ENCODE results near the gene MRPL52.
"Not testable (repeated sequence)": the region's sequence is repeated elsewhere in the genome, so short reads cannot be mapped to it uniquely, and the experiment has no call there.

MRPL52 gene

DNA sequence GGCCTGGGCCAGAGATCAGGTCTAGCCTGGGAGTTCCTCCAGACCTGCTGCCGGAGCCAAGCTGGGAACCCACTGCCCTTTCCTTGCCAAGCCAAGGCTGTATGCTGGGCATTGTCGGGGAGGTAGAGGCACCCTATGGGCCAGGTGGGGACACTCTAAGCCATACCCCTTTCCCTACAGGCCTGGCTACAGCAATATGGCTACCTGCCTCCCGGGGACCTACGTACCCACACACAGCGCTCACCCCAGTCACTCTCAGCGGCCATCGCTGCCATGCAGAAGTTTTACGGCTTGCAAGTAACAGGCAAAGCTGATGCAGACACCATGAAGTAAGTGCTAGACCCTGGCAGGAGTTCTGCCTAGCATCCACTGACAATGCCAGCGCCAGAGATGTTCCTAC is 11.6 kb downstream of the MRPL52 start:
- no peak for DNase-seq

DNA sequence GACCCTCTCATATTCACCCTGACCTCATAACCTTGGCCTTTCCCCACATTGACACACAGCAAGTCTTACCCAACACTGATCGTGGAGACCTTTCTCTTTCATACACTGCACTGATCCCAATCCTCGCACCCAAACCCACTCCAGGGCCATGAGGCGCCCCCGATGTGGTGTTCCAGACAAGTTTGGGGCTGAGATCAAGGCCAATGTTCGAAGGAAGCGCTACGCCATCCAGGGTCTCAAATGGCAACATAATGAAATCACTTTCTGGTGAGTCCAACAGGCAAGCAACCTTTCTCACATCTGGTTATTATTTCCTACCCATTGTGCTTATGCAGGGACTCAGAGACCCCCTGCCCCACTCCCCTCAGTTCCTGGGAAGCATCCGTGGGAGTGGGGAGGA is 12.1 kb downstream of the MRPL52 start:
- no peak for DNase-seq

DNA sequence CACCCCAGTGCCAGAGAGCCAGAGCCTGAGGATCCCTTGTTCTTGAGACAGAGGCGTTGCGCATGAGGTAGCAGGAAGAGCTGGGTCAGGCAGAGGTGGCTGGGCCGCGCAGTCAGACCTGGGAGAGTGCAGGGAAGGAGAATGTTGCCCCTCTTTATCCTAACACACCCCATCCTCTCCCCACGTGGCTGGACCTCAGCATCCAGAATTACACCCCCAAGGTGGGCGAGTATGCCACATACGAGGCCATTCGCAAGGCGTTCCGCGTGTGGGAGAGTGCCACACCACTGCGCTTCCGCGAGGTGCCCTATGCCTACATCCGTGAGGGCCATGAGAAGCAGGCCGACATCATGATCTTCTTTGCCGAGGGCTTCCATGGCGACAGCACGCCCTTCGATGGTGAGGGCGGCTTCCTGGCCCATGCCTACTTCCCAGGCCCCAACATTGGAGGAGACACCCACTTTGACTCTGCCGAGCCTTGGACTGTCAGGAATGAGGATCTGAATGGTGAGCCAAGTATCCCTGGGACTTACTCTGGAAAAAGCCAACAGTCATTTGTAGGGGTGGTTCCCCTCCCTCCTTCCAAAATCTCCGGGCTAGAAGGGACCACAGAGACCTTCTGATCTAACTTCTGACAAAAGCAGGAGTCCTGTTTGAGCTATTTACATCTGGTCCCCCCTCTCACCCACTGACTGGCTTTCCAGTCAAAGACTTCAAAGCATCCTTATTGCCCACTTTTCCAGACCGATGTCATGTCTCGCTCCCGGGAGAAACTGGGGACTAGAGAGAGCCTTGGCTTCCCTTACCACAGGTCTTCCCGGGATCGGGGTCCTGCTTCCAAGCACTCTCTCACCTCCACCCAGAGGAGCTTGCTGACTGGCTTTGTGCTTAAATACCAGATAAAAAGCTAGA is 12.8 kb downstream of the MRPL52 start:
- no peak for DNase-seq

DNA sequence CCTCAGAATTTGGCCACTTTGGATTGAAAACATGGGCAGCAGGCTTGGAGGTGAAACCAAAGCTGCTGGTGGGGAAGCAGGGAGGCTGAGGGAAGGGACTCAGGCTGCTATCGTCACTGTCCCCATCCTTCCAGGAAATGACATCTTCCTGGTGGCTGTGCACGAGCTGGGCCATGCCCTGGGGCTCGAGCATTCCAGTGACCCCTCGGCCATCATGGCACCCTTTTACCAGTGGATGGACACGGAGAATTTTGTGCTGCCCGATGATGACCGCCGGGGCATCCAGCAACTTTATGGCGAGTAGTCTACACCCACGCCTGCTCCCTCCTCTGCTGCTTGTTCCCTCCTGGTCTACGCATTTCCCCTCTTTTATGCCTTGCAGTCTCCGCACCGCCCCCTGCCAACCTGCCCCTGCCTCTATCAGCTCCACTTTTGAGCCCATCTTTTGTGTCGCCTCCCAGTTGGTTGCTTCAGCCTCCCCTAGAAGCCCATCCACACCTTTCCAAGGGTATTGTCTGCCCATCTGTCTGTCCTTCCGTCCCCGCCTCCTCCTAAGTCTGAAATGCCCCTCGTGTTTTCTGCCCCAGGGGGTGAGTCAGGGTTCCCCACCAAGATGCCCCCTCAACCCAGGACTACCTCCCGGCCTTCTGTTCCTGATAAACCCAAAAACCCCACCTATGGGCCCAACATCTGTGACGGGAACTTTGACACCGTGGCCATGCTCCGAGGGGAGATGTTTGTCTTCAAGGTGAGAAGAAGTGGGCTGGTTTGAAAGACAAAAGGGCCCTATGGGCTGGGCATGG is 13.6 kb downstream of the MRPL52 start:
- DNase-seq = no peak

DNA sequence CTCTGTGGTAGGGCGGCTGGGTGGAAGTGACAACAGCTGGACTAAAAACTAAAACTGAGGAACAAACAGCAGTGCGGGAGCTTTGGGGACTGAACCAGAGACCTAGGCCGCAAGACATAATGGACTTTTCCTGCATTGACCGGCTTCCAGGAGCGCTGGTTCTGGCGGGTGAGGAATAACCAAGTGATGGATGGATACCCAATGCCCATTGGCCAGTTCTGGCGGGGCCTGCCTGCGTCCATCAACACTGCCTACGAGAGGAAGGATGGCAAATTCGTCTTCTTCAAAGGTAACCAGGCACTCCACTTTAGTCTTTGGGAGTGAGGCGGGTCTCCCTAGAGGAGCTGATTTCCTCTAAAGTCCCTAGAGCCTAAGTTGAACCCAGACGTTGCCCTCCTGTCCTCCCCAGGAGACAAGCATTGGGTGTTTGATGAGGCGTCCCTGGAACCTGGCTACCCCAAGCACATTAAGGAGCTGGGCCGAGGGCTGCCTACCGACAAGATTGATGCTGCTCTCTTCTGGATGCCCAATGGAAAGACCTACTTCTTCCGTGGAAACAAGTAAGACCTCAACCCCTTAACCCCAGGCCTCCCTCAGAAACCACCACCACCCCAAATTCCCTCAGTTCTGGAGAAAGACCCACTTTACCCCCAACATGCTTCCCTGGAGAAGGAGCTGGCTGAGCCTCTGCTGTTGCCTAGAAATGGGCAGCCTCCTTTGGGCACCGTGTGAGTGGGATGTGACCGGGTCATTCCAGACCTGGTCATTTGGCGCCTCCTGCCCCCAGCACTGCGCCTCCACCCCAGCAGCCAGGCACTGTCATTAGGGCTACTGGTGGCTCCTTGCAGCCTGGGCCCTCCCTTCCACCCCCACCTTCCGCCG is 14.8 kb downstream of the MRPL52 start:
- no peak for DNase-seq

DNA sequence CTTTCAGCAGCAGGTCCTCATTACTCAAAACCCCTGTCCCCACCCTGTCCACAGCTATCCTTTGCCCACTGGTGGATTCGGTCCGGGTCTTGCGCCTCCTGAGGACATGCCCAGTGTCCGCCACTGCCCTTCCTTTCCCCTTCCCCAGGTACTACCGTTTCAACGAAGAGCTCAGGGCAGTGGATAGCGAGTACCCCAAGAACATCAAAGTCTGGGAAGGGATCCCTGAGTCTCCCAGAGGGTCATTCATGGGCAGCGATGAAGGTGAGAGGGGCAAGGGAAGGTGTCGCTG is 15.4 kb downstream of the MRPL52 start:
- DNase-seq = no peak

DNA sequence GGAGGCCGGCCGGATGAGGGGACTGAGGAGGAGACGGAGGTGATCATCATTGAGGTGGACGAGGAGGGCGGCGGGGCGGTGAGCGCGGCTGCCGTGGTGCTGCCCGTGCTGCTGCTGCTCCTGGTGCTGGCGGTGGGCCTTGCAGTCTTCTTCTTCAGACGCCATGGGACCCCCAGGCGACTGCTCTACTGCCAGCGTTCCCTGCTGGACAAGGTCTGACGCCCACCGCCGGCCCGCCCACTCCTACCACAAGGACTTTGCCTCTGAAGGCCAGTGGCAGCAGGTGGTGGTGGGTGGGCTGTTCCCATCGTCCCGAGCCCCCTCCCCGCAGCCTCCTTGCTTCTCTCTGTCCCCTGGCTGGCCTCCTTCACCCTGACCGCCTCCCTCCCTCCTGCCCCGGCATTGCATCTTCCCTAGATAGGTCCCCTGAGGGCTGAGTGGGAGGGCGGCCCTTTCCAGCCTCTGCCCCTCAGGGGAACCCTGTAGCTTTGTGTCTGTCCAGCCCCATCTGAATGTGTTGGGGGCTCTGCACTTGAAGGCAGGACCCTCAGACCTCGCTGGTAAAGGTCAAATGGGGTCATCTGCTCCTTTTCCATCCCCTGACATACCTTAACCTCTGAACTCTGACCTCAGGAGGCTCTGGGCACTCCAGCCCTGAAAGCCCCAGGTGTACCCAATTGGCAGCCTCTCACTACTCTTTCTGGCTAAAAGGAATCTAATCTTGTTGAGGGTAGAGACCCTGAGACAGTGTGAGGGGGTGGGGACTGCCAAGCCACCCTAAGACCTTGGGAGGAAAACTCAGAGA is 16.3 kb downstream of the MRPL52 start:
- no peak for DNase-seq

DNA sequence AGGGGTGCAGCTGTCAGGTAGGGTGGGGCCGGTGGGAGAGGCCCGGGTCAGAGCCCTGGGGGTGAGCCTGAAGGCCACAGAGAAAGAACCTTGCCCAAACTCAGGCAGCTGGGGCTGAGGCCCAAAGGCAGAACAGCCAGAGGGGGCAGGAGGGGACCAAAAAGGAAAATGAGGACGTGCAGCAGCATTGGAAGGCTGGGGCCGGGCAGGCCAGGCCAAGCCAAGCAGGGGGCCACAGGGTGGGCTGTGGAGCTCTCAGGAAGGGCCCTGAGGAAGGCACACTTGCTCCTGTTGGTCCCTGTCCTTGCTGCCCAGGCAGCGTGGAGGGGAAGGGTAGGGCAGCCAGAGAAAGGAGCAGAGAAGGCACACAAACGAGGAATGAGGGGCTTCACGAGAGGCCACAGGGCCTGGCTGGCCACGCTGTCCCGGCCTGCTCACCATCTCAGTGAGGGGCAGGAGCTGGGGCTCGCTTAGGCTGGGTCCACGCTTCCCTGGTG is 17.2 kb downstream of the MRPL52 start:
- DNase-seq = no peak

DNA sequence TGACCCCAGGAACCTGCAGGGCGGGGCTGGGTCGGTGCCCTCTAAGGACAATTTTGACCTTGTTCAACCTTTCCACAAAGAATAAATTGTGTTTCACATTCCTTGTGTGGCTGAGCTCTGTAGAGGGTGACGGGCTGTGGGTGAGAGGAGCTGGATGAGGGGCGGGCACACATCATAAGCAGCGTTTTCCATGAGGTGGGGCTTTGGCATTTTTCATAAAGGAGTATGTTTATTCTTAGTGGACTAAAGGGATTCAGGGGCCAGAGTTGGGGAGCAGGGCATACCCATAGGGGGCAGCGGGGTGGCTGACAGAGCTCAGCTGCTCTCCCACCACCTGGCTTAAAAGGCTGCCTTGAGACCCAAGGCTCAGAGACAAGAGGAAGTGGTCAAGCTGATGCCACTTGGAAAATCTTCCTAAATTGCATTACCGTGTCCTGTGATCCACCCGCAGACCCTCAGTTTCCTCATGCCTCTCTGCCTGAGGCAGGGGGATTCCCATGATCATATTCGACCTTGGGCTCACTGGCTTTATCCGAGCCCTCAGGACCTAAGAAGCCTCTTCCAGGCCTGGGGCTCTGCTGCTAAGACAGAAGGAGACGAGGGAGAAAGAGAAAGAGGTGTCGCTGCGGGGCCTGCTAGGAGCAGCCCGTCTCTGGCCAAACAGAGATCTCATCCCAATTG is 18.1 kb downstream of the MRPL52 start:
- no peak for DNase-seq

DNA sequence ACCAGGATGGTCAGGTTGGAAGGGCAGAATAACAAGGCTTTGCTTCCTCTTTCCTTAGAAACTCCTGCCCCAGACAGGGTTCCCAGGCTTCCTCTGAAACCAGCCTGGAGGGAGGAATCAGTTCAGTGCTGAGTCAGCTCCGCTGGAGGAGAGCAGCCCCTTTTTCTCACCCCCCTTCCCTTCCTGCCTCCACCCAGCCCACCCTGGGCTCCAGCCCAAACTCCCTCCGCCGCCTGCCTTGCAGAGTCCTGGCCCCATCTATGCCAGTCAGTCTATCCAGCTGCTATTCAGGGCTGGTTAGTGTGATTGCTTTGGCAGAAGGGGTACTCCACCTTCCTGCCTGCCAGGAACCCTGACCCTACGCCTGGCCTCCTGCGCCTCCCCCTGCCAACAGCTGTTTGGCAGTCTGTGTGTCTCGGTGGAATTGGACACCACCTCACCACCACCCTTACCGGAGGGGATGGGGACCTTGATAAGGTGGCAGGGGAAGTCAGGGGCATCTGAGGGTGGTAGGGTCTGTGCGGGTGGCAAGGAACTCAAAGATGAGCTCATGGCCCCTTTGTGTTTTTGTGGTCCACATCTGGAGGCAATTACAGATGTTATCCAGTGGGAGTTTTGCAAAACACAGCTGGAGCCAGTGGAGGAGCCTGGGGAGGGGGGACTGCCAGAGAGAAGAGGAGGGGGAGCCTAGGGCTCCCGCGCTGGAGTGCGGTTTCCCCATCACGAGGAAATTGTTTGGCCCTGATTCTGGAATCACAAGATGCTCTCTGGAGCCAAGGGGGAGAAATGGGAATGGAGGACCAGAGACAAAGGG is 18.9 kb downstream of the MRPL52 start:
- DNase-seq = no peak

DNA sequence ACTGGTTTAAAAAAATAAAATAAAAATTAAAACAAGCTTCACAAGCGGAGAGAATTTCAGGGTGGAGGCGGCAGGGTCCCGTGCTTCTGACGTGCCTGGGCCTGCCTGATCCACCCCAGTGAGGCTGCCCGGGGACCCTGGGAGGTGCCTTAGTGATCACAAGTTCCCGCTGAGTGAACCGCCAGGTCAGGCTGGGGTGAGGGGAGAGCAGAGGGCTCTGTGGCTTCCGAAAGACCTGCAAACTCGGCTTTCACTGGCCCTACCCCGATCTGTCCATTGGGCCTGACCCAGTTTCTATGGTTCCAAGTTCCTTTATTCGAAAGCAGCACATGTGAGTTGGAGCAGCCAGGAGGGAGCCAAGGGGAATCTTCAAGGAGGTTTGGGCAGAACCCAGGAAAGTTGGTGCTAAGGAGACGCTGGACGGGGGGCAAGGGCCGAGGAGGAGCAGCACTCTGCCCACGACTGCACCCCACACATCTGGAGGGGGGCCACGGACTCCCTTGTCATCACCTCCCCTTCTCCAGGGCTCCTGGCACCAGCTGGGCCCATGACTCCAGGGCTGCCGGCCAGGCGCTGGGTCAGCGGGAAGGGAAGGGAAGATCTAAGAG is 19.6 kb downstream of the MRPL52 start:
- no peak for DNase-seq

DNA sequence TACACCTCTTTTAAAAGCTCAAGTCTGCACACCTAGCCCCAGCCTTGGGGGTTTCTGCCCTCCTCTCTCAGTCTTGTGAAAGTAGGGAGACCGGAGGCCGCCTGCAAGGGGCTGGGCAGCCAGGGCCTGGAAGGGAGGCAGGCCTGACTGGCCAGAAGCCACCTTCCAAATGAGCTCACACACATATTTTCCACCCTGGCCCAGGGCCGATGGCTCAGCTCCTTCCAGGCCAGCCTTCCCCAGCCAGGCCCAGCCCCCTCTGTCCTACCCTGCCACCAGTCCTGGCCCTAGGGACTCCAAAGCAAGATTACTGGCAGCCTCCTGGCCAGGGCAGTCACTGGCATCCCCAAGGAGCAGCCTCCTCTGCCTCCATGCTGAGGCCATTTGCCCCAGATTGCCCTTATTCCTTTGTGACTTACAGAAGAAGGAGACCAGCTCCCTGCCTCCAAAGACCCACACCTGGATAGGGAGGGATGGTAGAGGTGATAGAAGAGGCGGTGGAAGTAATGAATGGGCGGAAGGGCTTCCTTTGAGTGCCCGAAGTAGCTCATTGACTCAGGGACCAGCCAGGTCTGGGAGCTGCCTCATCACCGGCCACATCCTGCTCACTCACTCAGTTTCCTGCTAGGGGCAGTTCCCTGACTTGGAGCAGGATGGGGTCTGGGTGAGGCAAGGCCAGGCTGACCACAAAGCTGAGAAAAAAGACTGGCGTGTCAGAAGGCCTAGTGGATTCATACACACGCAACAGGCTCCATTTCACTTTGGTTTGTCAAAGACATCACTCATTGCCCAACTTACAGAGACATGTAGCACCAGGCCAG is 21.5 kb downstream of the MRPL52 start:
- DNase-seq = no peak

DNA sequence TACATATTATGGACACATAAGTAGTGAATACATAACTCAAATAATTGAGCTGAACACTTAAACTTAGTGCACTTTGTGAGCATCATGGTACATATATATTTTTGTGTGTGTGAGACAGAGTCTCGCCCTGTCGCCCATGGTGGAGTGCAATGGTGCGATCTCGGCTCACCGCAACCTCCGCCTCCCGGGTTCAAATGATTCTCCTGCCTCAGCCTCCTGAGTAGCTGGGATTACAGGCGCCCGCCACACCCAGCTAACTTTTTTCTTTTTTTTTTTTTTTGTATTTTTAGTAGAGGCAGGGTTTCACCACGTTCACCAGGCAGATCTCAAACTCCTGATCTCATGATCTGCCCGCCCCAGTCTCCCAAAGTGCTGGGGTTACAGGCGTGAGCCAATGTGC is 22.5 kb downstream of the MRPL52 start:
- not testable (repeated sequence) for DNase-seq

DNA sequence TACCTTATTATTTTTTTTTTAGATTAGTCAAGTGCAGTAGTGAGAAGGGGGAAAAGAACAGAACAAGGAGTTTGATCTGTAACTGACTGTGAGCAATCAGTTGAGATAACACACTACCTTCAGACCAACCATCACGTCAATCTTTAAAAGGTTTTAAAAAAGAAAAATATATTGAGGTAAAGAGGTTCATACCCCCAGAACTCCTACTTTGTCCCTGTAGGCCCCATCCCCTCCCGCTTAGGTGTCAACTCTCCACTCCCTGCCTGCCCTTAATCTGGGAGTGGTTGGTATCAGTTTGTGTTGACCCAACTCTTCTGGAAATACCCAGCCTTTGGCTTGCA is 22.9 kb downstream of the MRPL52 start:
- no peak for DNase-seq

DNA sequence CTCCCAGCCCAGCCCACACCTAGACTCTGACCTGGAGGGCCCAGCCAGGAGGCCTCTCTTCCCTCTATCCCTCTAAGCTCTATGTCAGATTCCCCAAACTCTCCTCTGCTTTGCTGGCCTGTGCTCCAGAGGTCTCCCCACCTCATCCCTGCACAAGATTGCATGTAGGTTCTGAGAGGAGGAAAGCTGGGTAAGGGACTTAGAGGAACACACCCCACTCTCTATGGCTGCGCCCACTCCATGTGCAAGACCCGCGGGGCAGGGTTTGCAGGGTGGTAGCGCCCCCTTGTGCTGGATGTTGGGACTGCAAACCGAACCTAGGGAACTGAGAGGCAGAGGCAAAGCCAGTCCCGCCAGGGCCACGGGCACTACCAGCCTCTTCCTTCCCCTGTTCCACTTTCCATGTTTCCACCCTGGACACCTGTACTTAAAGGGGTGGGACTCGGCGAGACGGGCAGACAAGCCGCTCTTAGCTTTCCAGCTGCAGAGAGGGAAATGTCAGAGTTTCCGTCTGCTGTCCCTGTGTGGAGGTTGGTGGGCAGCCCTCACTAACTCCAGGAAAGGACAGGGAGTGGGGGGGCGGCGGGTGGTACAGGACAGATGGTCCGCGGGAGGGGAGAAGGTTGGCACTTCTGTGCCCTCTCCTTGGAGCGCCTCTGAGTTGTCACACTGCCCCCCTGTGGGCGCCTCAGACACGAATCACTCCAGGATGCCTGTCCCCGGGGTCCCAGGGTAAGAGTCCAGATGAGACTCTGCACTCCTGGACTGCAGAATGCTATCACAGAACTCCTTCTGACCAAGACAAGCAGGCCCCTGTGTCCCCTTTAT is 23.5 kb downstream of the MRPL52 start:
- peak; percentile 39 for DNase-seq

DNA sequence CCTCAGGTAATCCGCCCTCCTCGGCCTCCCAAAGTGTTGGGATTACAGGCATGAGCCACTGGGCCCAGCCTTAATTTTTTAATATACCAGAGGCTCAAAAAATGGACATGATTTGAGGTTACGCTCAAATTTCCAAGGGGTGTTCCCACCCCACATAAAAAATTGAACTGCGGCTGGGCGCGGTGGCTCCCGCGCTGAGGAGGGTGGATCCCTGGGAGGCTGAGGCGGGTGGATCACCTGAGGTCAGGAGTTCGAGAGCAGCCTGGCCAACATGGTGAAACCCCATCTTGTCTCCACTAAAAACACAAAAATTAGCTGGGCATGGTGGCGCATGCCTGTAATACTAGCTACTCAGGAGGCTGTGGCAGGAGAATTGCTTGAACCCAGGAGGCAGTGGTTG is 24.6 kb downstream of the MRPL52 start:
- DNase-seq = not testable (repeated sequence)

DNA sequence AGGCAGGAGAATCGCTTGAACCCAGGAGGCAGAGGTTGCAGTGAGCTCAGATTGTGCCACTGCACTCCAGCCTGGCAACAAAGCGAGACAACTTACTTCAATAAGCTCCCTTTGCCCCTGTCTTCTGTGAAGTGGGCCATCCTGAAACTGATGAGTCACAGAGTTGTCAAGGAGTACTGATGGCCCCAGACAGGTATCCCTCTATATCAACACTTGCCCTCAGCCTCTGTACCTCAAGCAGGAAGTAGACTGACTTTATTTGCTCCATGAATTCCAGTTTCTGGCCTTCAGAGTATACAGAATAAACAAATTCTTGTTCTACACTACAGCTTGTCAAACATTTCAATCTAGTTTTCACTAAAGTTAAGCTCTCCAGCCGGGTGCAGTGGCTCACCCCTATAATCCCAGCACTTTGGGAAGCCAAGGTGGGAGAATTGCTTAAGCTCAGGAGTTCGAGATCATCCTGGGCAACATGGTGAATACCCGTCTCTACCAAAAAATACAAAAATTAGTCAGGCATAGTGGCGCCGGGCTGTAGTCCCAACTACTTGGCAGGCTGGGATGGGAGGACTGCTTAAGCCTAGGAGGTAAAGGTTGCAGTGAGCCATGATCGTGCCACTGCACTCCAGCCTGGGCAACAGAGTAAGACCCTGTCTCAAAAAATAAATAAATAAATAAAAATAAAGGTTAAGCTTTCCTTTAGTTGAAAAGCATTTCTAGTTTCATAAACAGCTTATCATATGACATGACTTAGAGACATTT is 25.5 kb downstream of the MRPL52 start:
- DNase-seq = no peak

DNA sequence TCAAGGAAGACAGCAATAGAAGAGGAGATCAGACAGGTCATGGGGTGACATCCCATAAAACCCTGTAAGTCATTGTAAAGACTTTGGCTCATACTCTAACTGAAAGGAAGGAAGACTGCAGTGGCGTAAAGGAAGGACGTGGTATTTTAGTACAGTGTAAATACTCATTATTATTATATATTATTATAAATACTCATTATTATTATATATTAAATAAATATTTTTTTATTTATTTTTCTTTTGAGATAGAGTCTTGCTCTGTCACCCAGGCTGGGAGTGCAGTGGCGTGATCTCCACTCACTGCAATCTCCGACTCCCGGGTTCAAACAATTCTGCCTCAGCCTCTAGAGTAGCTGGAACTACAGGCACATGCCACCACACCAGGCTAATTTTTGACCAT is 26.7 kb downstream of the MRPL52 start:
- no peak for DNase-seq

Data from SHP77 treated with DMSO at 0.1 percent for 48 hours (cell line).